SK-N-SH treated with all-trans-retinoic acid at 6 μM for 48 hours (cell line): ENCODE measurements around the gene RFESD.

ENCODE experiments used
- ATAC-seq: fragments of 200-7000 bp; cut with Tn5 transposase; 3 replicates; pipeline ENCODE4 v1.9.1; 2020; ENCODE audit warnings: mild to moderate bottlenecking, moderate library complexity
- ARNTL ChIP-seq: fragments of 450-650 bp; formaldehyde crosslinking; IDR thresholded peaks from 2 replicates; pipeline ENCODE4 v1.5.0; 2020; ENCODE audit warnings: low read depth, mild to moderate bottlenecking, moderate library complexity, borderline replicate concordance
- CSDC2 ChIP-seq: fragments of 250-450 bp; sonication (Bioruptor Pico); IDR thresholded peaks from 2 replicates; pipeline ENCODE4 v1.5.0; 2020; ENCODE audit warnings: mild to moderate bottlenecking, moderate library complexity
- ESRRG ChIP-seq: fragments of 250-450 bp; sonication (Bioruptor Pico); IDR thresholded peaks from 2 replicates; pipeline ENCODE4 v1.6.1; 2021; ENCODE audit warnings: mild to moderate bottlenecking
- GLIS3 ChIP-seq: fragments of 250-450 bp; sonication (Bioruptor Pico); IDR thresholded peaks from 2 replicates; pipeline ENCODE4 v1.5.0; 2020; ENCODE audit warnings: mild to moderate bottlenecking, moderate library complexity
- ISL1 ChIP-seq: fragments of 250-450 bp; sonication (Bioruptor Pico); IDR thresholded peaks from 2 replicates; pipeline ENCODE4 v2.1.2; 2022; ENCODE audit warnings: mild to moderate bottlenecking, moderate library complexity
- OSR1 ChIP-seq: fragments of 250-450 bp; sonication (Bioruptor Pico); IDR thresholded peaks from 2 replicates; pipeline ENCODE4 v1.8.0; 2022; ENCODE audit warnings: moderate library complexity, mild to moderate bottlenecking, inconsistent platforms
- RARB ChIP-seq: fragments of 250-450 bp; sonication (Bioruptor Pico); IDR thresholded peaks from 2 replicates; pipeline ENCODE4 v1.8.0; 2021; ENCODE audit warnings: mild to moderate bottlenecking, moderate library complexity
- TOX ChIP-seq: fragments of 250-450 bp; sonication (Bioruptor Pico); IDR thresholded peaks from 2 replicates; pipeline ENCODE4 v1.8.0; 2021; ENCODE audit warnings: mild to moderate bottlenecking, moderate library complexity, borderline replicate concordance
- ZC3H10 ChIP-seq: fragments of 250-450 bp; sonication (Bioruptor Pico); IDR thresholded peaks from 2 replicates; pipeline ENCODE4 v1.5.1; 2021; ENCODE audit warnings: mild to moderate bottlenecking, moderate library complexity
- ZFP3 ChIP-seq: fragments of 250-450 bp; sonication (Bioruptor Pico); IDR thresholded peaks from 2 replicates; pipeline ENCODE4 v1.5.0; 2020; ENCODE audit warnings: mild to moderate bottlenecking, moderate library complexity
- ZNF8 ChIP-seq: fragments of 450-650 bp; formaldehyde crosslinking; IDR thresholded peaks from 2 replicates; pipeline ENCODE4 v1.5.0; 2020; ENCODE audit warnings: mild to moderate bottlenecking, moderate library complexity
- TF ChIP-seq, protein P1 (sequence below): fragments of 250-450 bp; sonication (Bioruptor Pico); IDR thresholded peaks from 2 replicates; pipeline ENCODE4 v1.5.0; 2020; ENCODE audit warnings: mild to moderate bottlenecking, moderate library complexity
- TF ChIP-seq, protein P2 (sequence below): fragments of 250-450 bp; sonication (Bioruptor Pico); IDR thresholded peaks from 2 replicates; pipeline ENCODE4 v1.5.1; 2020; ENCODE audit warnings: low read depth, mild to moderate bottlenecking, moderate library complexity
- TF ChIP-seq, protein P3 (sequence below): fragments of 250-450 bp; sonication (Bioruptor Pico); IDR thresholded peaks from 2 replicates; pipeline ENCODE4 v1.8.0; 2020; ENCODE audit warnings: mild to moderate bottlenecking, moderate library complexity, borderline replicate concordance

RFESD gene

DNA sequence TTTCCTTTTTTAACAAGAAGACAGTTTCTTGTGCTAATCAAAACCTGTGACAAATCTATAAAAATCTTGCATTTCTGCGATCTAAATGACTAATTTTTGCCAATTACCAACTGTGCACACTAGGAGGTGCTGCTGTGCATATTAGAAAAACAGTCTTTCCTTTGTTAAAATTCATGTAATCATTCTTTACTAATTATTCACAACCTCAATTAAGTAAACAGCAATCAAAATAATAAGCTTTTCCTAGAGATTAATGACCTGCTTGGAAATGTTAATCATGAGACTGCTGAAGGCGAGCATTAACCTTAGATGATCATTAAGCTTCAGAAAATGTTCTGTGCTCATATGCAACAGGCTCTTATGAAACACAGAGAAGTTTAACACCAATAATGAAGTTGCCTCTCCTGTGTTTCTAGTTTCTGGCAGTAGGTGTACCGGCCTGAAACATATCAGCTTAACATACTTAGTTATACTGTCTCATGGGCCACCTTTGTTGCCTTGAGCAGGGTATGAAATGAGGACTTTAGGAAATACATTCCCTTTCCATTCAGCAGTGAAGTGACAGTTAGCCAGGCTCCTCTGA, 17.7 kb downstream of the RFESD start:
- ATAC-seq, result peak; percentile 45
- TF ChIP-seq ZNF8 (CRISPR knock-in tag), result peak; percentile 90
- TF ChIP-seq ZFP3 (CRISPR knock-in tag), result no peak
- TF ChIP-seq, protein P1, sequence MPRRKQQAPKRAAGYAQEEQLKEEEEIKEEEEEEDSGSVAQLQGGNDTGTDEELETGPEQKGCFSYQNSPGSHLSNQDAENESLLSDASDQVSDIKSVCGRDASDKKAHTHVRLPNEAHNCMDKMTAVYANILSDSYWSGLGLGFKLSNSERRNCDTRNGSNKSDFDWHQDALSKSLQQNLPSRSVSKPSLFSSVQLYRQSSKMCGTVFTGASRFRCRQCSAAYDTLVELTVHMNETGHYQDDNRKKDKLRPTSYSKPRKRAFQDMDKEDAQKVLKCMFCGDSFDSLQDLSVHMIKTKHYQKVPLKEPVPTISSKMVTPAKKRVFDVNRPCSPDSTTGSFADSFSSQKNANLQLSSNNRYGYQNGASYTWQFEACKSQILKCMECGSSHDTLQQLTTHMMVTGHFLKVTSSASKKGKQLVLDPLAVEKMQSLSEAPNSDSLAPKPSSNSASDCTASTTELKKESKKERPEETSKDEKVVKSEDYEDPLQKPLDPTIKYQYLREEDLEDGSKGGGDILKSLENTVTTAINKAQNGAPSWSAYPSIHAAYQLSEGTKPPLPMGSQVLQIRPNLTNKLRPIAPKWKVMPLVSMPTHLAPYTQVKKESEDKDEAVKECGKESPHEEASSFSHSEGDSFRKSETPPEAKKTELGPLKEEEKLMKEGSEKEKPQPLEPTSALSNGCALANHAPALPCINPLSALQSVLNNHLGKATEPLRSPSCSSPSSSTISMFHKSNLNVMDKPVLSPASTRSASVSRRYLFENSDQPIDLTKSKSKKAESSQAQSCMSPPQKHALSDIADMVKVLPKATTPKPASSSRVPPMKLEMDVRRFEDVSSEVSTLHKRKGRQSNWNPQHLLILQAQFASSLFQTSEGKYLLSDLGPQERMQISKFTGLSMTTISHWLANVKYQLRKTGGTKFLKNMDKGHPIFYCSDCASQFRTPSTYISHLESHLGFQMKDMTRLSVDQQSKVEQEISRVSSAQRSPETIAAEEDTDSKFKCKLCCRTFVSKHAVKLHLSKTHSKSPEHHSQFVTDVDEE (CRISPR knock-in tag), result no peak

DNA sequence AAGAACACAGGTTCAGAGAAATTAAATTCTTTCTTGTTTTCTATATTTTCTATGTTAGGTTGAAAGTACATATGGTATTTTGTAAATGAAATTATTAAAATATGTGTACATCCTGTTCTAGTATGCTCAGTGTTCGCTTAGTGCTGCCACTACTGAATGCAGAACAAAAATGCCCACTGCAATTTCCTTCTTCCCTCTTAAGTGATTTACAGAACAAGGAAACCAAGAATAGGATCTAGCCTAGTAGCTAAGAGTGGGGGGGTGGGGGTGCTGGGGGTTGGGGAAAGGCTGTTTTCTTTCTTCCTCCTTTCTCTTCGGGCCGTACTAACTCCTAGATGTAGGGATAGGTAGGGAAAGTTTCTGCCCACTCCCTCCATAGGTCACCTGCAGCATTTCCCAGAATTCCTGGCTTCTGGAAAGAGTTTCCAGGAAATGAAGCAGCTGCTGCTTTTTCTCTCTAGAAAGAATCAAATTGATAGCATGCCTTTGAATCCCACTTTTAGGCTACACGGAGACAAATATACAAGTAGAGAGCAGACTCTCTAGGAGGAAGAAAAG, 20.6 kb downstream of the RFESD start:
- no peak for ATAC-seq

DNA sequence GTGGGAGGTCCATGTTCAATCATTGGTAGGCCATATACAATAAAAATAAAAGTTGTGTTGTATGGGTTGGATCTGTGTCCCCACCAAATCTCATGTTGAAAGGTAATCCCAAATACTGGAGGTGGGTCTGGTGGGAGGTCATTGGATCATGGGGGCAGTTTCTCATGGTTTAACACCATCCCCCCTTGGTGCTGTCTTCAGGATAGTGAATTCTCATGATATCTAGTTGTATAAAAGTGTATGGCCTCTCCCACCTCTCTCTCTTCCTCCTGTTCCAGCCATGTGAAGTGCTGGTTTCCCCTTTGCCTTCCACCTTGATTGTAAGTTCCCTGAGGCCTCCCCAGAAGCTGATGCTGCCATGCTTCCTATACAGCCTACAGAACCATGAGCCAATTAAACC, 21.1 kb downstream of the RFESD start:
- no peak for ATAC-seq
- TF ChIP-seq ARNTL (CRISPR knock-in tag), result no peak
- TF ChIP-seq ISL1, result no peak
- TF ChIP-seq, protein P2, sequence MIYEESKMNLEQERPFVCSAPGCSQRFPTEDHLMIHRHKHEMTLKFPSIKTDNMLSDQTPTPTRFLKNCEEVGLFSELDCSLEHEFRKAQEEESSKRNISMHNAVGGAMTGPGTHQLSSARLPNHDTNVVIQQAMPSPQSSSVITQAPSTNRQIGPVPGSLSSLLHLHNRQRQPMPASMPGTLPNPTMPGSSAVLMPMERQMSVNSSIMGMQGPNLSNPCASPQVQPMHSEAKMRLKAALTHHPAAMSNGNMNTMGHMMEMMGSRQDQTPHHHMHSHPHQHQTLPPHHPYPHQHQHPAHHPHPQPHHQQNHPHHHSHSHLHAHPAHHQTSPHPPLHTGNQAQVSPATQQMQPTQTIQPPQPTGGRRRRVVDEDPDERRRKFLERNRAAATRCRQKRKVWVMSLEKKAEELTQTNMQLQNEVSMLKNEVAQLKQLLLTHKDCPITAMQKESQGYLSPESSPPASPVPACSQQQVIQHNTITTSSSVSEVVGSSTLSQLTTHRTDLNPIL, result no peak
- TF ChIP-seq, protein P3, sequence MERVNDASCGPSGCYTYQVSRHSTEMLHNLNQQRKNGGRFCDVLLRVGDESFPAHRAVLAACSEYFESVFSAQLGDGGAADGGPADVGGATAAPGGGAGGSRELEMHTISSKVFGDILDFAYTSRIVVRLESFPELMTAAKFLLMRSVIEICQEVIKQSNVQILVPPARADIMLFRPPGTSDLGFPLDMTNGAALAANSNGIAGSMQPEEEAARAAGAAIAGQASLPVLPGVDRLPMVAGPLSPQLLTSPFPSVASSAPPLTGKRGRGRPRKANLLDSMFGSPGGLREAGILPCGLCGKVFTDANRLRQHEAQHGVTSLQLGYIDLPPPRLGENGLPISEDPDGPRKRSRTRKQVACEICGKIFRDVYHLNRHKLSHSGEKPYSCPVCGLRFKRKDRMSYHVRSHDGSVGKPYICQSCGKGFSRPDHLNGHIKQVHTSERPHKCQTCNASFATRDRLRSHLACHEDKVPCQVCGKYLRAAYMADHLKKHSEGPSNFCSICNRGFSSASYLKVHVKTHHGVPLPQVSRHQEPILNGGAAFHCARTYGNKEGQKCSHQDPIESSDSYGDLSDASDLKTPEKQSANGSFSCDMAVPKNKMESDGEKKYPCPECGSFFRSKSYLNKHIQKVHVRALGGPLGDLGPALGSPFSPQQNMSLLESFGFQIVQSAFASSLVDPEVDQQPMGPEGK (CRISPR knock-in tag), result no peak
- TF ChIP-seq GLIS3 (CRISPR knock-in tag), result no peak
- no peak for TF ChIP-seq TOX
- TF ChIP-seq CSDC2 (CRISPR knock-in tag), result no peak
- TF ChIP-seq ZC3H10 (CRISPR knock-in tag), result no peak
- no peak for TF ChIP-seq ESRRG (CRISPR knock-in tag)

More for the DNA sequence above, 20.6 kb downstream of the RFESD start:
- TF ChIP-seq, protein P1 (CRISPR knock-in tag), result no peak

DNA sequence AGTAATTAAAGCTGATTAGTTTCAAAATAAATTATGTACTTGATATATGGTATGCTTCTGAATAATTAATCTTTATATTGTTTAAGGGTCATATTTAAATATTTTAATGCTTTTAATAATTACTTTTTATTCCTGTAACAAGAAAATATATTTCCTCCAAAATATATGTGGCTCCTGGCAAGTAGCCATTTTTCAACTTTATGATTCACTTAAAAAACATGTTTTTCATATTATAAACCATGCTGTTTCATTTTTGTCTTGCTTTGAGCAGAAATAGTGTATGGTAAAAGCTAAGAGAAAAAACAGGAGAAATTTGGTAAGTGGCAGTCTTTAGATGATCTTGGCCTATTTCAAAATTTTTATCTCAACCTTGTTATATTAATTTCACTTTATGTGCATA, 21.6 kb downstream of the RFESD start:
- peak; percentile 30; the same call in 1 of the 3 replicates for ATAC-seq
- TF ChIP-seq CSDC2 (CRISPR knock-in tag) (no peak), OSR1 (no peak), ISL1 (peak; percentile 10; the same call in 1 of the 2 replicates), RARB (CRISPR knock-in tag) (no peak)
- TF ChIP-seq, protein P2, result no peak
- TF ChIP-seq, all 23 proteins: peak for 1

DNA sequence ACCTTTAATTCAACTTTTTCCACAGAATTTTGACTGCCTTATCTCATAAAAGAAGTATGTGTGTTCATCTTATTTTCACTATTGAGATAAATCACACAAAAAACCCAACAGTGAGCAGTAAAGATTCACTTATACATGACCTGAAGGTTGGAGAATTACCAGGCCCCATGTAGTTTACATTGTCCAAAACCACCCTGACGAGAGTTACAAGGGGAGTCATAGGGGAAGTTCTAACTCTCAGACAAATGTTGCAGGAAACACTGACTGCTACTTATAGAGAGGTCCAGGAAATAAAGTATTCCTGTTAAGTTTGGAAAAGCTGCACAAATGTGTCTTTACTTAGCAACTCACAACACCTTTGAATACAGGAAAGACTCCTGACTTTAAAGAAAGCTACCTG, 22.2 kb downstream of the RFESD start:
- peak; percentile 13; the same call in 2 of the 3 replicates for ATAC-seq
- TF ChIP-seq ESRRG (CRISPR knock-in tag) (no peak), RARB (CRISPR knock-in tag) (no peak), OSR1 (no peak), ZFP3 (CRISPR knock-in tag) (no peak), TOX (no peak)
- TF ChIP-seq, protein P1 (CRISPR knock-in tag), result no peak
- TF ChIP-seq, protein P2, result no peak
- TF ChIP-seq, protein P3 (CRISPR knock-in tag), result no peak
